NCI-H82 treated with DMSO at 0.1 percent for 48 hours (cell line): ENCODE data around the gene DRD2.

ENCODE experiments used
- DNase-seq: peaks from one replicate; lab custom pipeline; 2025; ENCODE audit not compliant: unreplicated experiment; lab: John Stamatoyannopoulos, UW

Gene DRD2

DNA sequence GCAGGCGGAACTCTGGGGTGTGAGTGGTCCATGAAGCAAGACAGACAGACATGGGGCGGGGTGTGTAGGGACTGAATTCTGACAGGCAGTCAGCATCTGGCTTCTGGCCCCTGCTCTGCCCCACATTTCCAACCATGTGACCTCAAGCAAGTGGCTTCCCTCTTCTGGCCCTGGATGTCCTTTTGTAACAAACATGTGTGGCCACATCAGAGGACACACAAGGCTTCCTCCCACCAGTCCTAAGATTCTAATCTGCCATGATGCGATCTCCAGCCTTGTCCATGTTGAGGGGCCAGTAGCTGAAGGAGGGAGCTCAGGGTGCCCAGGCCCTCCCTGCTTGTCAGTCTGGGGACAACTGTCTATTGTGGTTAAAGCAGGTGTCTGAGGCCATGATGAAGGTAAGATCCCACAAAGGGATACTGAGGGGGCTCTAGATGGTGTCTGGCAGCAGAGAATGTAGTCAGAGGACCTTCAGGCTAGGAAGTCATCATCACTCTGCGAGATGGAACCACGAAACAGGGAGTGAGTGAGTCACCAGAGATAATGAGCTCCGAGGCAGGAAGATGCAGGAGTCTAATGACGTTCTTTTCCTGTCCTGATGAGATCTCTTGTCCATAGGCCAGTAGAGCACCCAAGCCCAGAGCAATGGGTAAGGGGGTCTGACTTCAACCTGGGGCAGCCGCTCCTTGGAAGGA lies 27.4 kb downstream of the DRD2 start:
- DNase-seq: no peak

DNA sequence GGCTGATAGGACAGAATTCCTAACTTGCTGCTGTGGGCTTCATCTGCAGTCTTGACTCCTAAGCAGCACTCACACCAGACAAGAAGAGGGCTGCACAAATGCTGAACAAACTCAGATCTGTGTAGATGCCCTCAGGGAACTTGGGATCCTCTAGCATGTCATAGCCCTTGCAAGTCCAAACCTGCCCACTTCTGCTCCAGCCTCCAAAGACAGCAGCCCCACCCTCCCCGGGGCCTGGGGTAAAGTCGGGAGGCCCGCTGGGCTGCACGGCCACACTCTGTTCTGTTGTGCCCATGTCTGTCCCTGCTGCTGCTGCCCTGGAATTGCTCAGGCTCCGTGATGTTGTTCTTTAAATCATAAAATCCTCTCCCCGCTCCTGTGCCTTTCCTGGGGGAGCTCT lies 28.3 kb downstream of the DRD2 start:
- DNase-seq: no peak

DNA sequence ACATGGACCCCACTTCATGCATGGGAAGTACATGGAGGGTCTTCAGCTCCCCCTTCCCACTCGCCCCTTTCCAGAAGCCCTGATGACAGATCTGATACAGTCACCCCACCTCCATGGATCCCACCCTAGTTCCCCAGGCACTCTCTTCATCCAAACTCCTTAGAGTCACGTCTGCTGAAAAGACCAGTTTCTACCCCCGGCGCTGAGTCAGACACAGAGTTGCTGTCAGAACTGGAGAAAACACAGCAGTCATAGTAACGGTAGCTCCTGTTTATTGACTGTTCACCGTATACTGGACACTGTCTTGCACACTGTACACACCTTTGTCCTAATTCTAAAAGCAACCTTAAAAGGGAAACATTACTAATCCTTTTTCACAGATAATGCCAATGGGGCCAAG lies 29.1 kb downstream of the DRD2 start:
- no peak for DNase-seq

DNA sequence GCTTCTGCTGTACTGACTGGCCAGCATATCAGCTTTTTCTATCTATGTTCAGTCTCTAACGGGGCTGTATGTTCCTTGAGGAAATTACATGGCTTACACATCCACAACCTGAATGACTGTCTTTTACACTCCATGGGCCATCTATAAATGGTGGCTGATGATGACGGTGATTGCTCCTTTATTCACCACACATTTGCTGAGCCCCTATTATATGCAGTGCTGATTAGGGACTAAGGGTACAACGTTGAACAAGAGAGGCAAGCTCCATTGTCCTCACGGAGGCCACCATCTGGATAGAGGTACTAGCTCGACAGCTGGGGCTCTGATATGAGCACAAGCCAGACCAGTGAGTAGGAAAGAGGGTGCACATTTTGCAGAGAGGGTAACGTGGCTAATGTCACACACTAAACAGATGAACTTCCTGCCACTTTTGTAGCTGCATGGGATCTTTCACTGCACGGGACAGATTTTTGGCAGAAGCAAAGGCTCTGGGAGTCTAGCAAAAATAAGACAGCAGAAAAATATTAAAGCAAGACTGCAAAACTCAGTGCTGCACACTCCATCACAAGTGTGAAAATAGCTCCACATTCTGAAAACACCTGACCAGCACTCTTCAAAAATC lies 30.6 kb downstream of the DRD2 start:
- DNase-seq: peak; percentile 39

DNA sequence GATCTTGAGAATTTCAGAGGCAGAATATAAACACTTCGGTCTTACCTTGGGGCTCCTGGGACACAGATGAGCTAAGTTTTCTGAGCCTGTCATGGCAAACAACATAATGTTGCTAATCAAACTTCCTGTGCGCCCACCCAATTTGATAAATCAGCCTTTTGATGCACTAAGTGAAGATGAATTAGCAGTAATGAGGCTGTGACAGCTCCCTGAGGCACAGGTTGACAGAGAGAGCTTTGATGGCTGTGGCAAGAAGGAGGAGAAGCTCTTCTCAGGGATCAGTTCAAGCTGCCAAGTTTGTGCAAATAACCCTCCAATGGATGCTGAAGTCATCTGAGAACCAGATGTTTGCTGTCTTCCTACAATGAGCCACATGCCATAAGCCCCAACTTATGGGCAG lies 34.4 kb downstream of the DRD2 start:
- DNase-seq: no peak

DNA sequence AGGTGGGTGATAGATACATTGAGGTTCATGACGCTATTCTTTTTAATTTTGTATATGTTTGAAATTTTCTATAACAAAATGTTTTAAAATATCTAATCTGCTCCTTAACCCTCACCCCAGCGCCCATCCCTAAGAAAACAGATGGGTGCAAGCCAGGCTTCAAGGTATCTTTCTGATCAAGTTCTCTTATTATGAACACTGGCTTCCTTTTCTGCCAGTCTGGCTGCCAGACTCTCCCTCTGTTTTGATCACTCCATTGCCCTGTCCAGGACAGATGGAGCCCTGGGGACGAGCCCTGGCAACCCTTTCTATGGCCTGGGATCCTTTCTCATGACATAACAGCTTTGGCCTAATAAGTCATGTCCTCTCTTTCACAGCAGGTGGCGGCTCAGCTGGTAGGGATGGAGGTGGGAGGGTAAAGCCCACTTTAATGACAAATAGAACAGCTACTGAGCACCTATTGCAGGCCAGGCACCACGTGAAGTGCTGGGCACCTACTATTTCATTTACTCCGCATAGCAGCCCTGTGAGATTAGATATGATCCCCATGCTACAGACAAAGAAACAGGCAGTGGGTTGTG lies 38.4 kb downstream of the DRD2 start:
- DNase-seq: peak; percentile 10

DNA sequence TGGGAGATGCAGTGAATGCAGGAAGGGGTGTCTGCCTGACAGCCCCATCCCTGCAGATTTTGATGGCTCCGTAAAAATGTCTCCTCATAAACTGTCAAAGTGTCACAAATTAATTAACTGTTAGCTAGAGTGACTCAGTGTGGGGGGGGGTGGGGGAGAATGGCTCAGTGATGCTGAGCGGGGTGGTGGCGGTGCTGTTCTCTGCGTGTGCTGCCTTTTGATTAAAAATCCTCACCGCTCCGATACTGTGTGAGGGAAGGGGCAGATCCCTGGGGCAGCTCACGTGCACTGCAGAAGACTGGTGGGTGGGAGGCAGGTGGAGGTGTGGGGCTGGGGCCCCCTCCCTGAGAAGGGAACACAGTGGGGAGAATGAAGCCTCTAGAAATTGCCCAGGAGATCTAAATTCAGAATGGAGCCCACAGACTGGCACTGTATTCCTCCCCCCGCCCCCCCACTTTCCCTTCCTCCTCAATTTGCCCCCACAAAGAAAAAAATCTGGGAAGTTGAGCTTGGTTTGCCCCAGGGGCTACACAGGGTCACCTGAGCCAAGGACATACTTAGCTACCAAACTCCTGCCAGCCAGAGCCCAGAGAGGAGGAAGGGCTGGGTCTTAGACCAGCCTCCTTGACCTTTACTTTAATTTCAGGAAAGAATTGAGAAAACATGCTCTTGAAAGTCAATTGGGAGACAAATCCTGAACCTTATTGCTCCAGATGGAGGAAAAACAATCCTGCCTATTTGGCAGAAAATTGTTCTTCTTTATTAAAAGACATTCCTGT lies 39.8 kb downstream of the DRD2 start:
- DNase-seq: no peak

DNA sequence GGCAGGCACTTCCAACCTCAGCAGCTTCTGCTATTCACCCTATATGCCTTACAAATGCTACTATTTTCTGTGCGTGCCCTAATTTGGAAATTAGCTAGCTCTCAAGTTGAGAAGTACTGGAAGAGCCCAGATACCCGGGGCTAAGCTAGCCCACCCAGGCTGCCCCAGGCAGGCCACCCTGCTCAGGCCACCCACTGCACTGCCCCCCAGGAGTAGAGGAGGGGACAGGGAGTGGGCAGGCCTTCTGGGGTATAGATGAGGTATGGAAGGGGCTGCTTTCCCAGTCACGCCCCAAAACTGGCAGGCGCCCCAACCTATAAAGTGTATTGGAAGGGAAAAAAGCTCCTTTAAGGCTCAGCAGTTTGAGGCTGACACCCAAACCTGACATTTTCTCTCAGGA lies 43.5 kb downstream of the DRD2 start:
- no peak for DNase-seq

DNA sequence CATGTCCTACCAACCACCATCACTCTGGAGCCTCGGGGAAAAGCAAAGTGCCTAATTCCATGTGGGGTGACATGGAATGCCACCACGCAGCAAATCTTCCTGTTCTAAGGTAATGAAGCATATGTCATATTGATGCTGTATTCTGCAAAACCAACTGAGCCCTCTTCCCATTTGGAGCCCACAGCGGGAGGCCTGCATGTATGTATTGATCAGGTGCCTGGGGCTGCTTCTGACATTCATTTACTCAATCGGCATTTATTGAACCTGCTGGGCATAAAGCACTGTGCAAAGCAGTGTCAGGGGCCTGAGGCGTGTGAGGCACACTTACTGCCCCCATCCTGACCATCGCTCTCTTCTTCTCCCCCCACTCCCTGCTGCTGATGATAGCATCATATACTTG lies 48.5 kb downstream of the DRD2 start:
- DNase-seq: no peak

DNA sequence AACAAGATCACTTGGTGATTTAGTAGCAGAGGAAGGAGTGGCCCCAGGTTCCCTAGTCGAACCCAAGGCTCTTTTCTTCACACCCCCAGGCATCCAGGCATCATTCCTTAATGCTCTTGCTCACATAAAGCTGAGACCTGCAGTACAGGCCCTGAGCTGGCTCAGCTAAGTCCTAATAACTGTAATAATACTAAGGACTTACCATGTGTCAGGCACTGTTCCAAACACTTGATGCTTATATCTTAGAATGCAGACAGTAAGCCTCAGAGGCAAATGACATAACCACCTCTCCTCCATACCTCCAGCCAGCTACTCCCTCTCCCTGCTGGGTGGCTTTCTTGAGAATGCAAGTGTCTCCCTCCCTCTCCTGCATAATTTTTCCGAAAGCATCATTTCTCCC lies 54.4 kb downstream of the DRD2 start:
- DNase-seq: no peak

DNA sequence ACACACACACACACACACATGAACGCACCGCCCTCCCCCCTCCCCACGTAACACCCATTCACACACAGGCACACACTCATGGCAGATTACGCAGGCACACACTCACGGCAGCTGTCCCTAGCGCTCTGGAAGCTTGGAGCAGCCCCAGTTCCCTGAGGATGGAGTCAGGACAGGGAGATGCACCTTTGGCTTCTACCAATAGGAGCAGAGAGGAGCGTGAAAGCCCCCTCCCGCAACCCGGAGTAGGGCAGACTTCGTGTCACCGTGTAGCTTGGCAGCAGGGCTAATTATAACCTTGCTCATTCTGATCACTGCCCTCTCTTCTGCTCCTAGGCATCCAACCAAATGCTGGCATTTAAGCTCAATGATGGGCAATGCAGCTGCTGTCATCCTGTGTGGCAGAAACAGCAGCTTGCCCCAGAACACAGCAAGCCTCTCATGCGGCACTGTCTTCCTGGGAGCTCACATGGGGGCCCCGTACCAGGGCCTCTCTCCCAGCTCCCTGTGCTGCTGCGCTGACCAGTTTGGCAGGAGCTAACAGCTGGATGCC lies 55.7 kb downstream of the DRD2 start:
- DNase-seq: no peak

DNA sequence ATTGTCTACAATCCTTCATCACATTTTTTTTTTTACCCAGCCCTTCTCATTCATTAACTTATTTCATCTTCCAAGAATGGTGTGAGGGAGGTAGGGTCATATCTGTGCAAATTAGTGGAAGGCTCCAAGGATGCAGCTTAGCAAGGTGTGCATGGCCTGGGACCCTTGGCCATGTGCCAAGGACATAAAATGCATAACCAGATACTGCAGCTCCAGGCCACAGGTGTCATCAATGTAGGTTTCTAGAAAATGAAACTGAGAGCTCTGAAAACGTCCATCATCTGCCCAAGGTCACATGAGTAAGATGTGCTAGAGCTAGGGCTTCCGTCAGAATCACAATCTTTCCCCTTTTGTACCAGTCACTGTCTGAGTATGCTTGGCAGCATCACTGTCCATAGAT lies 57.8 kb downstream of the DRD2 start:
- no peak for DNase-seq

DNA sequence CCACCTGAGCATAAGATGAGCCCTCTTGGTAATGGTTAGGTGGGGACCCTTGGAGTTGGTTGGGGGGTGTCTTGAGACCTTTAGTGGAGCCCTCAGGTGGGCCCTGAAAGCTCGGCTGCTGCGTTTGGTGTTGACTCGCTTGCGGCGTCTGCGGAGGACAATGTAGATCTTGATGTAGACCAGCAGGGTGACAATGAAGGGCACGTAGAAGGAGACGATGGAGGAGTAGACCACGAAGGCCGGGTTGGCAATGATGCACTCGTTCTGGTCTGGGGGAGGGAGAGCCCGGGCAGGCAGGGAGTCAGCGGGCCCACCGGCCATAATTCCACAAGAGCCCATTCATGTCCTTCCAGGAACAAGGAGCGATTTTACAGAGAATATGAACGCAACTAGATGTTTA lies 59.9 kb downstream of the DRD2 start:
- no peak for DNase-seq

DNA sequence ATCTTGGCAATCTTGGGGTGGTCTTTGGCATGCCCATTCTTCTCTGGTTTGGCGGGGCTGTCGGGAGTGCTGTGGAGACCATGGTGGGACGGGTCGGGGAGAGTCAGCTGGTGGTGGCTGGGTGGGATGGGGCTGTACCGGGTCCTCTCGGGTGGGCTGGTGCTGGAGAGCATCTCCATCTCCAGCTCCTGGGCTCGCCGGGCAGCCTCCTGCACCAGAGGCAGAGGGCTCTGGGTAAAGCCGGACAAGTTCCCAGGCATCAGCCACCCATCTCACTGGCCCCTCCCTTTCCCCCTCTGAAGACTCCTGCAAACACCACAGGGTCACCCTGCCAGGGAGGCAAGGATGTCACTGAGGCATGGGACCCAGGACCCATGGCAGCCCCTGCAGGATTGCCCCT lies 62.5 kb downstream of the DRD2 start:
- no peak for DNase-seq

DNA sequence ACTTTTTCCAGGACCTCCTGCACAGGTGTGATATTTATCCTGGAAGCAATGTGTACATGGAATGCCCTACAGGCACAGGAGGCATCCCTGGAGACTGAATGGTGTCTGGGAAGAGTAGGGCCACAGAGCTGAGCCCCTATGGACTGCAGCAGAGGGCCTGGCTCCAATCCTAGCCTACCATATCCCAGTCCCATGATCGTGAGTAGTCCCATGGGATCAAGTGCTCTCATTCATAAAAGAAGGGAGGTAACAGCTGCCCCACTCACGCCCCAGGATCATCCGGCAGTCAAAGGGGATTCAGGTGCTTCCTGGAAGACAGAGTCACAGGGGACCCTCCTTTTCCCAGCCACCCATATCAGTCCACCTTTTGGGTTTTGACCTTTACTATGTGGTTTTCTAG lies 63.7 kb downstream of the DRD2 start:
- DNase-seq: no peak

DNA sequence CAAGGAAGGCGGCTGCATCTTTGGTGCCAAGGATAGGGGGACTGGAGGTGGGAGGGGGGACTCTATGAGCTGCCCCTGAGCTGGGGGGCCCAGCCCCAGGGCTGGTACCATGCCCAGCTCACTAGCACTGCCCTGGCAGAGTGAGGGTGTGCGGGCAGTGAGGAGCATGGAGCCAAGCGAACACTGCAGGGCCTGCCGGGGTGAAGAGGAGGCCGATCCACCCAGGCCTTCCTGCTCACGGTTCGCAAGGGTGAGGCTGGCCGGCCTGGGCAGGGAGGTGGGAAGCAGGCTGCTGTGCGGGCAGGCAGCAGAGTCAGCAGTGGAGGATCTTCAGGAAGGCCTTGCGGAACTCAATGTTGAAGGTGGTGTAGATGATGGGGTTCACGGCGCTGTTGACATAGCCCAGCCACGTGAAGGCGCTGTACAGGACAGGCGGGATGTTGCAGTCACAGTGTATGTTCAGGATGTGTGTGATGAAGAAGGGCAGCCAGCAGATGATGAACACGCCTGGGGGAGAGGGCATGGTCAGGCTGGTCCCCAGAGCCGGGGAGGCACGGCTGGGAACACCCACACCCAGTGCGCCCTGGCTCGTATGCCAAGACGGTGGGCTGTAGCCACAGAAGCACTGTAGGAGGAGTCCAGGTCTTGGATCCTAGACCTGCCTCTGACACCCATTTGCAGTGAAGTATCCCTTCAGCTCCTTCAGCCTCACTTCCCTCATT lies 64.6 kb downstream of the DRD2 start:
- no peak for DNase-seq

DNA sequence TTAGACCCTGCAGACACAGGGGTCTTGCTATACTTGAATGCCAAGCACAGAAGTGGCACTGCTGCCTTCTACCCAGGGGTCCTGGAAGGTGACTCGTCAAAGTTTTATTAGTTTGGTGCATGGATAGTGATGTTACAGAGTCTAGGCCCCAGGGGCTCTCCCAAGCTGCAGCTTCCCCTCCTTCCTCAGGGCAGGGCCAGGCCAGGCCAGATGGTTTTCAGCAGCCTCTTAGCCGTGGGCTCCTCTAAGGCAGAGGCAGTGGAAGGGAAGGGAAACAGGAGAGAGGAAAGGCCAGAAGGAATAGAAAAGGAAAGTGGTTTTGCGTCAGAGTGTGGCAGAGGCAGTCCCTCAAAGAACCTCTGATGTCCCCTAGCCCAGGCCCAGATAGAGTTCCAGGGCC lies 65.7 kb downstream of the DRD2 start:
- no peak for DNase-seq

DNA sequence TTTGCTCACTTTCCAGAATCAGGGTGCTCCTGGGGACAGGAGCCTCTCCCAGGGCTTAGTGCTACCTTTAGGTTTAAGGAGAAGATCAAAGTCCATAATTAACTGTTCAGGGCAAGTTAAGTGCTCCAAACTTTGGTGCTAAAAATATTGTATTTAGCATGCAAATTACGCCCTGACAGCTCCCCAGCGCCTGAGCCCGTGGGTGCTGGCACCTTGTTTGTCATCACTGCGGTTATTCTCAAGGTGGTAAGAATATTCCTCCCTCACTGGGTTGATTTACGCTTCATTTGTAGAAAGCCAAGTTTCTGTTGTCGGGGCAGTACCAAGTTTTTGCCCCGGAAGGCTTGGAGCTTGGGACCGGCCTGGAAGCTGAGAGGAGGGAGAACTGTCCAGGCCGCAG lies 66.3 kb downstream of the DRD2 start:
- no peak for DNase-seq

DNA sequence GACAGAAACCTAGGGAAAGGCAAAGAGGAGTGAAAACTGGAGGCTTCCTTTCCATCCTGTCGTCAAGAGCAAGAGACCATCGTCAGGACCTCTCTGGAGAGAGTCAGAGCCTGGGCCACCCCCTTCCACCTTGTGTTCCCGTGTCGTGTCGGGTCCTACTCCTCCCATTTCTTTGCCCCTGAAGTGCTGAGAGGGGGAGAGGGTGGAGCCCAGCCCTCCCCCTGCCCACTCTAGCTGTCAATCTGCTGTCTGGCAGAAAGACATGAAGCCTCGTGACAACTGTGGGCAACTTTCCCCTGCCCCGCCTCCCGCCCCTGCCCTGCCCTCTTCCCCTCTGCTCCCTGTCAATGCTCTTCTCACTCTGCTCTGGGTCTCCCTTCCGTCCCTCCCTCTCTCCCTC lies 67.0 kb downstream of the DRD2 start:
- DNase-seq: no peak

DNA sequence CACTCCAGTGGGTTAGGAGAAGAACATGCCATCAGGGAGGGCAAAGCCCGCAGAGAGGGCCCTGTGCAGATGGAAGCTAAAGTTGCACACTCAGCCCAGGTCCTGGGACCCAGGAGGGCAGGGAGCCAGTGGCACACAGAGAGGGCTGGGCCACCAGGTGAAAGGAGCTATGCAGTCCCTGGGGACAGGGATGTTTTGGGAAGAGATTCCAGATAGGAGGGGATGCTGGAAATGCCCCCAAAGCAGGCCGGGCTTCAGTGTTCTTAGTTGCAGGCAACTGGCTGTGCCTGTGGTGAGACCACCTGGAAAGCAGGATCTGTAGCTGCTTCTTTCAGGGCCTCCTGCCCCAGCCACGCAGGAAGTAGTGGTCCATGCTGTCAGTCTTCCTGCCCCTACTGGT lies 68.0 kb downstream of the DRD2 start:
- DNase-seq: no peak
